MM.1S (cell line): ENCODE data around the gene MMP21.

Source experiments
- CTCF ChIP-seq: fragments of 300-600 bp; sonication (generic); IDR thresholded peaks from 2 replicates; pipeline ENCODE4 v1.5.1; 2016; ENCODE audit warnings: antibody characterized with exemption, low read length, mixed read lengths
- EZH2 ChIP-seq: fragments of 300-600 bp; sonication (generic); optimal IDR thresholded peaks from 2 replicates; pipeline ENCODE3; 2017; ENCODE audit warnings: low read depth, mild to moderate bottlenecking, antibody characterized with exemption, low read length, mixed read lengths
- EZH2phosphoT487 ChIP-seq: fragments of 300-600 bp; sonication (generic); IDR thresholded peaks from 2 replicates; pipeline ENCODE4 v1.6.1; 2018; ENCODE audit warnings: antibody characterized with exemption, low read length

- TF ChIP-seq CTCF (no peak), EZH2 (no peak), EZH2phosphoT487 (no peak)
Observed at GRCh38 chr10:125768219-125768855, 7.3 kb downstream of the MMP21 start.
